Osteoblast (primary cell): Measurements from ENCODE around the gene HRNR. TPM values are rescaled to one million over a fixed set of nuclear protein-coding genes. Genes with fewer than 3 reads are reported as not detected.
A peak's percentile ranks its signal among the peaks of the same experiment; 100 is the strongest.
"Not testable (repeated sequence)": the region's sequence is repeated elsewhere in the genome, so short reads cannot be mapped to it uniquely, and the experiment has no call there.

ENCODE experiments used
- DNase-seq: peaks from one replicate; pipeline ENCODE4 v3.0.0; 2011; ENCODE audit warnings: low spot score, mixed read lengths; ENCODE audit not compliant: insufficient read length; ENCODE audit errors: missing footprints
- H2AFZ ChIP-seq: 2 replicates; pipeline ENCODE4 v1.6.0; 2011; ENCODE audit warnings: mild to moderate bottlenecking, low read length
- H3K27ac ChIP-seq: 2 replicates; pipeline ENCODE4 v1.5.1; 2011; ENCODE audit warnings: mild to moderate bottlenecking, low read depth, low read length, moderate library complexity
- H3K27me3 ChIP-seq: 2 replicates; pipeline ENCODE4 v1.6.0; 2012; ENCODE audit warnings: mild to moderate bottlenecking, control low read depth, inconsistent platforms, low read length, moderate library complexity; ENCODE audit not compliant: insufficient read depth
- H3K36me3 ChIP-seq: 2 replicates; pipeline ENCODE4 v1.5.1; 2011; ENCODE audit warnings: mild to moderate bottlenecking, low read length, control low read depth, moderate library complexity; ENCODE audit not compliant: insufficient read depth
- H3K4me1 ChIP-seq: 2 replicates; pipeline ENCODE4 v1.5.1; 2011; ENCODE audit warnings: mild to moderate bottlenecking, low read length, control low read depth, moderate library complexity; ENCODE audit not compliant: insufficient read depth
- H3K4me2 ChIP-seq: 2 replicates; pipeline ENCODE4 v1.6.0; 2011; ENCODE audit warnings: mild to moderate bottlenecking, low read length; ENCODE audit not compliant: insufficient read depth
- H3K4me3 ChIP-seq: fragments of 200-600 bp; sonication (generic); 3 replicates; pipeline ENCODE4 v1.5.1; 2012; ENCODE audit warnings: mild to moderate bottlenecking, low read length, inconsistent platforms; ENCODE audit not compliant: insufficient read depth
- H3K79me2 ChIP-seq: 2 replicates; pipeline ENCODE4 v1.6.0; 2012; ENCODE audit warnings: mild to moderate bottlenecking, low read length, control low read depth, inconsistent platforms; ENCODE audit not compliant: insufficient read depth
- H3K9me3 ChIP-seq: 2 replicates; pipeline ENCODE4 v1.5.1; 2011; ENCODE audit warnings: low read depth, low read length, control low read depth
- H4K20me1 ChIP-seq: 2 replicates; pipeline ENCODE4 v1.6.0; 2012; ENCODE audit warnings: mild to moderate bottlenecking, low read length, control low read depth; ENCODE audit not compliant: insufficient read depth
- total RNA-seq: library from RNA; depleted of rRNA; stranded (reverse); fragments of >200 nt; gene quantifications from 2 replicates; pipeline ENCODE4 v1.2.3, GENCODE V29; 2012
- TF ChIP-seq, protein P1 (sequence below): IDR thresholded peaks from 2 replicates; pipeline ENCODE4 v1.5.1; 2011; ENCODE audit warnings: mild to moderate bottlenecking, low read depth, low read length, moderate library complexity; ENCODE audit errors: extremely low read depth

The HRNR gene
- total RNA-seq: not detected in 2 replicates

DNA sequence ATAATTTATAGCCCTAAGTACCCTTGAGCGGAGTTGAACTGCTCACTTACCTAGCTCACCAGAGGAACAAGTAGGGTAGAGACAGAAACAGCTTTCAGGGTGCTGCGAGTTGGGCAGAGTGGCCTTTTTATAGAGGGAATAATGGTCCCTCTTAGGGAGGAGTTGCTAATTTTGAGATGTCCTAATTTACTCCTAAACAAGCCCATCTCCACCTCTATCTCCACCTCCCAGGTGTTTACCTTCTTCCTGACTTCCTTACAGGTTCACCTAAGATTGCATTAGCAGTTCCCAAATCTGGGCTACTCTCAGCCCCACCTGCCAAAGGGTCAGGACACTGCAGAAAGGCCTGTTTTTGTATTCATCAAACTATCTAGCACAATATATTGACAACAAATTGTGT is at the start of gene HRNR:
Gene HRNR, minus strand, starts transcription at position 101 of the 400 bp plus-strand sequence. CDS start 940 bp downstream, outside the sequence.
- TF ChIP-seq, protein P1, sequence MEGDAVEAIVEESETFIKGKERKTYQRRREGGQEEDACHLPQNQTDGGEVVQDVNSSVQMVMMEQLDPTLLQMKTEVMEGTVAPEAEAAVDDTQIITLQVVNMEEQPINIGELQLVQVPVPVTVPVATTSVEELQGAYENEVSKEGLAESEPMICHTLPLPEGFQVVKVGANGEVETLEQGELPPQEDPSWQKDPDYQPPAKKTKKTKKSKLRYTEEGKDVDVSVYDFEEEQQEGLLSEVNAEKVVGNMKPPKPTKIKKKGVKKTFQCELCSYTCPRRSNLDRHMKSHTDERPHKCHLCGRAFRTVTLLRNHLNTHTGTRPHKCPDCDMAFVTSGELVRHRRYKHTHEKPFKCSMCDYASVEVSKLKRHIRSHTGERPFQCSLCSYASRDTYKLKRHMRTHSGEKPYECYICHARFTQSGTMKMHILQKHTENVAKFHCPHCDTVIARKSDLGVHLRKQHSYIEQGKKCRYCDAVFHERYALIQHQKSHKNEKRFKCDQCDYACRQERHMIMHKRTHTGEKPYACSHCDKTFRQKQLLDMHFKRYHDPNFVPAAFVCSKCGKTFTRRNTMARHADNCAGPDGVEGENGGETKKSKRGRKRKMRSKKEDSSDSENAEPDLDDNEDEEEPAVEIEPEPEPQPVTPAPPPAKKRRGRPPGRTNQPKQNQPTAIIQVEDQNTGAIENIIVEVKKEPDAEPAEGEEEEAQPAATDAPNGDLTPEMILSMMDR: no peak
- DNase-seq: no peak
- H2AFZ ChIP-seq: no peak within 1 kb of the TSS
- H3K27ac ChIP-seq: no peak within 1 kb of the TSS
- no peaks in the 10 kb centered on the region for H3K9me3 ChIP-seq
- no peaks in the 10 kb centered on the region for H3K79me2 ChIP-seq
- H3K36me3 ChIP-seq: no peaks in the 10 kb centered on the region
- no peaks in the 10 kb centered on the region for H3K27me3 ChIP-seq
- no peaks in the 10 kb centered on the region for H4K20me1 ChIP-seq
- H3K4me1 ChIP-seq: no peaks in the 10 kb centered on the region
- no peak within 1 kb of the TSS for H3K4me2 ChIP-seq
- no peak within 1 kb of the TSS for H3K4me3 ChIP-seq

DNA sequence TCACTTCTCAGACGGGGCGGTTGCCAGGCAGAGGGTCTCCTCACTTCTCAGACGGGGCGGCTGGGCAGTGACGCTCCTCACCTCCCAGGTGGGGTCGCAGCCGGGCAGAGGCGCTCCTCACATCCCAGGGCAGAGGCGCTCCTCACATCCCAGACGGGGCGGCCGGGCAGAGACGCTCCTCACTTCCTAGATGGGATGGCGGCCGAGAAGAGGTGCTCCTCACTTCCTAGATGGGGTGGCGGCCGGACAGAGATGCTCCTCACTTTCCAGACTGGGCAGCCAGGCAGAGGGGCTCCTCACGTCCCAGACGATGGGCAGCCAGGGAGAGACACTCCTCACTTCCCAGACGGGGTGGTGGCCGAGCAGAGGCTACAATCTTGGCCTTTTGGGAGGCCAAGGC is 32.4 kb upstream of the HRNR start:
- H3K4me3 ChIP-seq, DNase-seq, H3K36me3 ChIP-seq, H3K9me3 ChIP-seq, H3K27me3 ChIP-seq, H3K79me2 ChIP-seq, H3K4me1 ChIP-seq, H3K4me2 ChIP-seq, H3K27ac ChIP-seq, H2AFZ ChIP-seq, H4K20me1 ChIP-seq: not testable (repeated sequence)

DNA sequence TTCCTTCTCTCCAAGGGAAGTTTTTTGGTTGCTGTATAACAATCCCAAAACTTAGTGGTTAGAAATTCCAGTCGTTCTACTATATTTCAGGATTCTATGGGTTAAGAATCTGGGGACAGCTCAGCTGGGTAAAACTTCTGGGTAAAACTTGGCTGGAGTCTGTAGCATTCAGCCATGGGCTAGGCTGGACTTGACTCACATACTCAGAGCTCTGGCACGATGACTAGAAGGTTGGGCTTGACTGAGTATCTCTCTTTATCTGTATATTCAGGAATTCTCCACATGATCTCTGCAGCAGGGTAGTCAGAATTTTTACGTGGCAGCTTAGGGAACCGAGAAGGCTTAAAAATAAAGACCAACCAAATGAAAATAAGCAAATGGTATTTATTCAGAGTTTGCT is 28.2 kb upstream of the HRNR start:
- H2AFZ ChIP-seq: no peak overlapping the region
- no peaks in the 10 kb centered on the region for H3K27me3 ChIP-seq
- no peaks in the 10 kb centered on the region for H4K20me1 ChIP-seq
- no peaks in the 10 kb centered on the region for H3K4me1 ChIP-seq
- TF ChIP-seq, protein P1: no peak
- H3K79me2 ChIP-seq: no peaks in the 10 kb centered on the region
- no peaks in the 10 kb centered on the region for H3K36me3 ChIP-seq
- no peak overlapping the region for H3K4me3 ChIP-seq
- DNase-seq: peak; percentile 77
- peak overlapping the region; percentile 45 for H3K27ac ChIP-seq
- H3K9me3 ChIP-seq: no peaks in the 10 kb centered on the region
- H3K4me2 ChIP-seq: no peak overlapping the region

DNA sequence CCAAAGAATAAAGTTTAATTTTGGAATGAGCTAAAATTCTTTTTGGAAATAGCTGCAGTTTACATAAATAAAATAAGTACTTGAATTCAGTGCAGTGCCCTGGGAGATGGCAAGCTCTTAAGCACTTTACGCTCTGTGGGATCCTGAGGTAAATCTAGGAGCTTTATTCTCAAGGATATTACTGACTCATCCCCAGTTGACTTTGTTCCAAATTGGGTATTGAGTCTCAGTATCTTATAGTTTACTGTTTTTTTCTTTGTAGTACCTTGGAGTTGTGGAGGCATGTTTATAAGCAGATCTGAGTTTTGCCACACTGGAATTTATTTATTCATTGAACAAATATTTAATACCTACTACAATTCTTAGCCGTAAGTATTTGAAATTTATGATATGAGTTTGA is 27.4 kb upstream of the HRNR start:
- Histone ChIP-seq H2AFZ (no peak overlapping the region), H3K4me3 (no peak overlapping the region), H3K9me3 (no peaks in the 10 kb centered on the region), H3K27ac (no peak overlapping the region), H3K27me3 (no peaks in the 10 kb centered on the region), H3K4me1 (no peaks in the 10 kb centered on the region), H4K20me1 (no peaks in the 10 kb centered on the region), H3K79me2 (no peaks in the 10 kb centered on the region), H3K36me3 (no peaks in the 10 kb centered on the region), H3K4me2 (no peak overlapping the region)
- no peak for DNase-seq
- TF ChIP-seq, protein P1: no peak
